Mesothelial cell of epicardium (in vitro differentiated cells): ENCODE data around the gene LIN37. TPM values are rescaled to one million over a fixed set of nuclear protein-coding genes. Genes with fewer than 3 reads are reported as not detected.
"Not testable (repeated sequence)": the region's sequence is repeated elsewhere in the genome, so short reads cannot be mapped to it uniquely, and the experiment has no call there.

Experiments
- DNase-seq, 2 experiments: peaks; one replicate each; pipeline ENCODE4 v3.0.0; 2021; ENCODE audit warnings: low spot score in 2 of 2; ENCODE audit not compliant: unreplicated experiment in 2 of 2
- H3K27ac Mint-ChIP-seq: 2 replicates; pipeline ENCODE4 v1.8.0; 2021; ENCODE audit warnings: mixed read lengths
- H3K27me3 Mint-ChIP-seq: 2 replicates; pipeline ENCODE4 v1.8.0; 2021; ENCODE audit warnings: low read depth, mixed read lengths
- H3K36me3 Mint-ChIP-seq: 2 replicates; pipeline ENCODE4 v1.8.0; 2021; ENCODE audit warnings: mixed read lengths
- H3K4me1 Mint-ChIP-seq: 2 replicates; pipeline ENCODE4 v1.8.0; 2021; ENCODE audit warnings: mixed read lengths
- H3K4me3 Mint-ChIP-seq: 2 replicates; pipeline ENCODE4 v1.8.0; 2021; ENCODE audit warnings: mild to moderate bottlenecking, moderate library complexity, mixed read lengths
- H3K9me3 Mint-ChIP-seq: 2 replicates; pipeline ENCODE4 v1.8.0; 2021; ENCODE audit warnings: mixed read lengths
- CTCF ChIP-seq: fragments of 200-600 bp; sonication (generic); IDR thresholded peaks from one replicate; pipeline ENCODE4 v1.5.0; 2021; ENCODE audit warnings: antibody characterized with exemption; ENCODE audit not compliant: unreplicated experiment
- total RNA-seq: library from RNA; stranded (reverse); gene quantifications from 3 replicates; pipeline ENCODE4 v1.2.1, GENCODE V29; 2021

LIN37 gene
- total RNA-seq, 1 donor from 2014 or later = 12.0 TPM

GRCh38 chr19:35768082-35768421 lies 19.7 kb downstream of the LIN37 start:
- no peak for DNase-seq
- Mint-ChIP-seq H3K9me3 (no peaks in the 10 kb centered on the region), H3K36me3 (peaks cover 15% of the 10 kb centered on the region), H3K4me3 (no peak overlapping the region), H3K27me3 (no peaks in the 10 kb centered on the region), H3K27ac (no peak overlapping the region), H3K4me1 (peaks cover 3% of the 10 kb centered on the region)
- no peak for TF ChIP-seq CTCF

DNA sequence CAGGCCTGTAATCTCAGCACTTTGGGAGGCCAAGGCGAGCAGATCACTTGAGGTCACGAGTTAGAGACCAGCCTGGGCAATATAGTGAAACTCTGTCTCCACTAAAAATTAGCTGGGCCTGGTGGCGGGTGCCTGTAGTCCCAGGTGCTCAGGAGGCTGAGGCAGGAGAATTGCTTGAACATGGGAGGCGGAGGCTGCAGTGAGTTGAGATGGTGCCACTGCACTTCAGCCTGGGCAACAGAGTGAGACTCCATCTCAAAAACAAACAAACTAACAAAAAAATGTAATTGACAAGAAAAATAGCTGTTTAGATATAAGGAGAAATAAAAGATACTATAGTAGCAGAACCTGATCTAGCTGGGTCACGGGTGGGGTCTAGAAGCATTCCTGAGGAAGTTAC lies 24.0 kb downstream of the LIN37 start:
- H3K27me3 Mint-ChIP-seq, H3K36me3 Mint-ChIP-seq, H3K27ac Mint-ChIP-seq, H3K9me3 Mint-ChIP-seq, DNase-seq, H3K4me3 Mint-ChIP-seq: not testable (repeated sequence)
- peaks cover 20% of the 10 kb centered on the region for H3K4me1 Mint-ChIP-seq

- Mint-ChIP-seq H3K9me3 (no peaks in the 10 kb centered on the region), H3K27me3 (no peaks in the 10 kb centered on the region), H3K4me3 (no peak overlapping the region), H3K27ac (no peak overlapping the region), H3K36me3 (peaks cover 7% of the 10 kb centered on the region), H3K4me1 (peaks cover 19% of the 10 kb centered on the region)
- DNase-seq = no peak
- TF ChIP-seq CTCF = no peak
Measured at GRCh38 chr19:35773020-35773806, 24.8 kb downstream of the LIN37 start.

- no peak overlapping the region for H3K27ac Mint-ChIP-seq
- no peaks in the 10 kb centered on the region for H3K27me3 Mint-ChIP-seq
- peaks cover 19% of the 10 kb centered on the region for H3K4me1 Mint-ChIP-seq
- H3K9me3 Mint-ChIP-seq = no peaks in the 10 kb centered on the region
- peaks cover 2% of the 10 kb centered on the region for H3K36me3 Mint-ChIP-seq
- DNase-seq = no peak
- peak overlapping the region; percentile 71 for H3K4me3 Mint-ChIP-seq
- no peak for TF ChIP-seq CTCF
Measured at GRCh38 chr19:35774274-35775045, 26.1 kb downstream of the LIN37 start.

DNA sequence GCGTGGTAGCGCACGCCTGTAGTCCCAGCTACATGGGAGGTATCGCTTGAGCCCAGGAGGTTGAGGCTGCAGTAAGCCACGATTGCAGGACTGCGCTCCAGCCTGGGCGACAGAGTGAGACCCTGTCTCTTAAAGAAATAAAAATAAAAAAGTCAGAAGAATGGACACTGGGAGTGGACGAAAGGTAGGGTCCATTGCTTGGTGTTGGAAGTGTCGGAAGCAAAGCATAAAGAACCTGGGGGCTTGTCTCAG lies 26.6 kb downstream of the LIN37 start:
- peaks cover 19% of the 10 kb centered on the region for H3K4me1 Mint-ChIP-seq

More for the DNA sequence above, 26.6 kb downstream of the LIN37 start:
- Mint-ChIP-seq H3K9me3 (no peaks in the 10 kb centered on the region), H3K27me3 (no peaks in the 10 kb centered on the region), H3K4me3 (peak overlapping the region; percentile 71), H3K36me3 (peaks cover 2% of the 10 kb centered on the region), H3K27ac (no peak overlapping the region)
- no peak for DNase-seq
- TF ChIP-seq CTCF = no peak
